Measurements from ENCODE around the gene PRSS27. TPM values are rescaled to one million over a fixed set of nuclear protein-coding genes. Genes with fewer than 3 reads are reported as not detected.
A peak's percentile ranks its signal among the peaks of the same experiment; 100 is the strongest.

Gene PRSS27
- total and polyA plus RNA-seq, 2 donors (not counting 3 experiments of a cell fraction or from before 2014, with no cell fraction given) = 0.33 to 0.53 TPM

GRCh38 chr16:2755158-2755557 is 35.1 kb upstream of the PRSS27 start:
- DNase-seq (ENCODE audit: low read depth, low spot score) (no peak), FAIRE-seq (no peak)
- dilution Hi-C loops (cut with MboI; ENCODE audit: extremely low pct_ligation_motif_present, low sequenced_read_pairs) = no loop called here
- ChIA-PET CTCF (no interaction called here), POLR2A (no interaction called here)
- Histone ChIP-seq H3K4me1 (ENCODE audit: control insufficient read depth, extremely low read depth, insufficient read depth, low read length) (peaks cover 26% of the 10 kb centered on the region), H3K9ac (replicated peaks; ENCODE audit: extremely low read depth, insufficient read depth, low read length) (no peak overlapping the region), H2AFZ (ENCODE audit: low read depth, low read length) (no peak overlapping the region), H3K27me3 (ENCODE audit: control insufficient read depth in 2 of 2, insufficient read depth in 2 of 2, low read length in 2 of 2) (no peaks in the 10 kb centered on the region), H3K4me3 (replicated peaks in 1 of 3; ENCODE audit: insufficient read depth in 1 of 3, low read depth in 1 of 3, low read length in 3 of 3) (peak overlapping the region in 1 of 3 experiments; percentile 91), H3K9me3 (replicated peaks; ENCODE audit: control insufficient read depth, insufficient read depth, low read length) (no peaks in the 10 kb centered on the region), H3K27ac (ENCODE audit: insufficient read depth, low read depth, low read length) (no peak overlapping the region), H3K9me1 (replicated peaks; ENCODE audit: control insufficient read depth, extremely low read depth, insufficient read depth, low read length) (no peaks in the 10 kb centered on the region), H3K4me2 (ENCODE audit: insufficient read depth, low read length) (peak overlapping the region; percentile 98), H4K20me1 (replicated peaks; ENCODE audit: control insufficient read depth, extremely low read depth, insufficient read depth, low read length) (peaks cover 23% of the 10 kb centered on the region), H3K79me2 (ENCODE audit: control insufficient read depth, insufficient read depth, low read length) (peaks cover 72% of the 10 kb centered on the region), H3K36me3 (ENCODE audit: control insufficient read depth in 2 of 2, extremely low read depth in 1 of 2, insufficient read depth in 2 of 2, low read length in 2 of 2) (peaks cover 25 to 28% of the 10 kb centered on the region in 2 experiments)
- BruUV-seq (replicated peaks) = no TSS peak
- intact Hi-C loops (cut with micrococcal nuclease) = no loop called here
- TF ChIP-seq JUN (IDR thresholded peaks at IDR 0.05; ENCODE audit: borderline replicate concordance, insufficient read depth, insufficient read length, low read depth) (no peak), FOS (IDR thresholded peaks at IDR 0.05; ENCODE audit: borderline replicate concordance, insufficient read depth, low read length) (no peak), POLR2A (IDR thresholded peaks at IDR 0.05; ENCODE audit: low read depth, low read length) (no peak), CTCF (IDR thresholded peaks at IDR 0.05; ENCODE audit: extremely low read depth in 1 of 2, insufficient read depth in 1 of 2, low read depth in 1 of 2, low read length in 2 of 2) (no peak), POLR2AphosphoS5 (IDR thresholded peaks at IDR 0.05; ENCODE audit: insufficient read depth, low read depth, low read length) (no peak), EZH2 (IDR thresholded peaks at IDR 0.05; ENCODE audit: borderline replicate concordance, low read depth, low read length, severe bottlenecking) (no peak), GATA2 (IDR thresholded peaks at IDR 0.05; ENCODE audit: insufficient read depth, insufficient read length, low read depth, low read length) (no peak), MYC (IDR thresholded peaks at IDR 0.05; ENCODE audit: low read depth, low read length) (no peak)
- TF ChIP-seq, protein P1, sequence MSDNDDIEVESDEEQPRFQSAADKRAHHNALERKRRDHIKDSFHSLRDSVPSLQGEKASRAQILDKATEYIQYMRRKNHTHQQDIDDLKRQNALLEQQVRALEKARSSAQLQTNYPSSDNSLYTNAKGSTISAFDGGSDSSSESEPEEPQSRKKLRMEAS (IDR thresholded peaks at IDR 0.05; ENCODE audit: insufficient read depth, insufficient read length) = no peak

All from endothelial cell of umbilical vein (primary cell).